Esophagus squamous epithelium (tissue), 4 donors: ENCODE measurements around the gene TMCO5A.

Experiments used
- CTCF ChIP-seq, 6 experiments: fragments of 450-650 bp in 4 of 6; fragments of 200-600 bp in 2 of 6; sonication (generic) in 2 of 6; IDR thresholded peaks; one replicate each; pipeline ENCODE4 v1.5.1; 2016 to 2019; ENCODE audit warnings: antibody characterized with exemption in 6 of 6, mild to moderate bottlenecking in 4 of 6, moderate library complexity in 4 of 6
- POLR2A ChIP-seq, 4 donors: fragments of 450-650 bp; IDR thresholded peaks; one replicate each; pipeline ENCODE4 v1.6.1; 2017; ENCODE audit warnings: antibody characterized with exemption in 4 of 4, mild to moderate bottlenecking in 4 of 4, moderate library complexity in 3 of 4

- TF ChIP-seq CTCF (IDR thresholded peaks at IDR 0.05) (no peak), POLR2A (IDR thresholded peaks at IDR 0.05) (no peak)
Observed at GRCh38 chr15:37940876-37941275, 6.4 kb downstream of the TMCO5A start.
